HG02870 (cell line): ENCODE results near the gene ADAMTSL2.

Experiments
- ATAC-seq: cut with Tn5 transposase; IDR thresholded peaks from one replicate; pipeline ENCODE4 v1.9.1; 2021; ENCODE audit warnings: mild to moderate bottlenecking, moderate library complexity; ENCODE audit not compliant: unreplicated experiment

The ADAMTSL2 gene

DNA sequence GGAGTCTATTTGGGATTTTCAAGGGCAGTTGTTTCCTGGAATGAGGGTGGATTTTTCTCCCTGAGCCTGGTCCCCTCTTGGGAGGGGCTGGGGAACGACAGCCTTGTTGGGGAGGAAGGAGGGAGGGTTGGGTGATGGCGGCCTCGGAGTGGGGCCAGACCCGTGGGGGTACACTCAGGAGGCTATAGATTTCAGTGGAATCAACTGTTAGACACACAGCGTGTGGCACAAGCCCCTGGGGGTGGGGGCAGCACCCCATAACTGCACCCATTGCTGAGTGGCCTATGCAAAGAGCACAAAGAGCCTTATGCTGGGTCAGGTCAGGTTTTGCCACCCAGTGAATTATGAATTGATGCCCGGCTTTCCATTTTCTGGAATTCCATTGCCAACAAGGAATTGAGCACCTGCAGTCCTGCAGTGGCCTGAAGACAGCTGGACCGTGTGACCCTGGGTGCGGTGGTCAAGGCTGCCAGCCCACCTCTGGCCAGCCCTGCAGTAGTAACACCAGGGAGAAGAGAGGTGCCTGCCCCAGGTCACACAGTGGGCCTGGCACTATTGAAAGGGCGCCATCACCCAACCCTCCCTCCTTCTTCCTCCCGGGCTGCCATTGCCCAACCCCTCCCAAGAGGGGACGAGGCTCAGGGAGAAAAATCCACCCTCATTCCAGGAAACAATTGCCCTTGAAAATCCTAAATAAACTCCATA lies 18.1 kb upstream of the ADAMTSL2 start:
- ATAC-seq = no peak

DNA sequence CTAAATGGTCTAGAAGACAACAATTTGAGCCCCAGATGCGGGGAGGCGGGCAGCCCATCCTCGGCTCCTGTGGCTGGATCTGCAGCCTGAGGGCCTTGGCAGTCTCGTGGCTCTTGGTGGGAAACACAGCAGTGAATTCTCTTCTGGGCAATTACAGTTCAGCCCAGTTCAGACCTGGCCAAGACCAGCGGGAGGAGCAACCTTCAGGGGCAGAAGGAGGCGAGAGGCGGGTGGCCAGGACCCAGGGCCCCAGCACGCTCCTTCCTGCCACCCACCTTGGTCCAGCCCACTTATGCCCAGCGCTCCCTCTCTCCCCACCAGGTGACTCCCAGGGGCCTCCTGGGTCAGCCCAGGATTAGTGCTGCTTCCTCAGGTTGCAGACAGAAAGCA lies 17.5 kb upstream of the ADAMTSL2 start:
- no peak for ATAC-seq

DNA sequence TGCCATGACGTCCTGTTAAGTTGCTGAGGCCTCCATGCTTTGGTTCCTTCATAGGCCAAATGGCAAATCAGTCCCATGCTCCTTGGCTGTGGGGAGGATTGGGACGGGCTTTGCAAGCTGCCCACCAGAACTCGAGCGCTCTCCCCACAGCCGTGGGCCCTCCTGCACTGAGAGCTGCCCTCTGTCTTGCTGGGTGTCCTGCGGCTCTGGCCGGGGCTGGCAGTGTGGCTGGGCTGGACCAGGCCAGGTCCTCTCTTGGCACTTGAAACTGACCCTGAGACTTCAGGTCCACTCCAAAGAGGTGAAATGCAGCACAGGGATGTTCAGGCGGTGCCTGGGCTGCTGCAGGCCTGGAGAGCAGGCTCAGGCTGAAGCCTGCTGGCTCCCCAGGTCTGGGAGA lies 16.8 kb upstream of the ADAMTSL2 start:
- ATAC-seq = no peak

GRCh38 chr9:133518200-133518599 lies 16.3 kb upstream of the ADAMTSL2 start:
- no peak for ATAC-seq

DNA sequence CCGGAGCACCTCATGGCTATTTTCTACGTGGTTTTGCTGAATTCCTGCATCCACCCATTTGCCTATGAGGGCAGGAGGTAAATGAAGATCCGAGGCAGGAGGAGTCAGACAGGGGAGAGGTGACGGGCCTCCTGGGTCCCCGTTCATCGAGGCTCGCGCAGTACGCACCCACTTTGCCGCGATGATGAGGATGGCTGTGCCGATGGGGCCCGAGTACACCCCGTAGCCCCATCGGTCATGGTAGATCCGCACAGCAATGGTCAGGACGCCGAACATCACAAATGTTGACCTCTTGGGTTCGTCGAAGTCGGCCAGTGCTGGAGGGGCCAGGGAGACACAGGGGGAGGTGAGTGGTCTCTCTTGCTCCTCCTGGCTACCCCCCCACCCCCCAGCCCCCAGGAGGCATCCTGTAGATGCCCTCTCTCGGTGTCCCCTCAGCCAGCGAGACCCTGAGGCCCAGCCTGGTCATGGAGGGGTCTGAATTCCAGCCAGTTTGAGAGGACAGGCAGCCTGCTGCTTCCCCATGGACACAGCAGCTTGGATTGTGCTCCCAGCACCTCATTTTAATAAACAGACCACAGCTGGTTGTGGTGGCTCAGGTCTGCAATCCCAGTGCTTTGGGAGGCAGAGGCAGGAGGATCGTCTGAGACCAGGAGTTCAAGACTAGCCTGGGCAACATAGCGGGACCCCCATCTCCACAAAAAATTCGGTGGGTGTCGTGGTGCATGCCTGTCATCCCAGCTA lies 15.6 kb upstream of the ADAMTSL2 start:
- no peak for ATAC-seq

GRCh38 chr9:133519693-133520092 lies 14.8 kb upstream of the ADAMTSL2 start:
- ATAC-seq = no peak

DNA sequence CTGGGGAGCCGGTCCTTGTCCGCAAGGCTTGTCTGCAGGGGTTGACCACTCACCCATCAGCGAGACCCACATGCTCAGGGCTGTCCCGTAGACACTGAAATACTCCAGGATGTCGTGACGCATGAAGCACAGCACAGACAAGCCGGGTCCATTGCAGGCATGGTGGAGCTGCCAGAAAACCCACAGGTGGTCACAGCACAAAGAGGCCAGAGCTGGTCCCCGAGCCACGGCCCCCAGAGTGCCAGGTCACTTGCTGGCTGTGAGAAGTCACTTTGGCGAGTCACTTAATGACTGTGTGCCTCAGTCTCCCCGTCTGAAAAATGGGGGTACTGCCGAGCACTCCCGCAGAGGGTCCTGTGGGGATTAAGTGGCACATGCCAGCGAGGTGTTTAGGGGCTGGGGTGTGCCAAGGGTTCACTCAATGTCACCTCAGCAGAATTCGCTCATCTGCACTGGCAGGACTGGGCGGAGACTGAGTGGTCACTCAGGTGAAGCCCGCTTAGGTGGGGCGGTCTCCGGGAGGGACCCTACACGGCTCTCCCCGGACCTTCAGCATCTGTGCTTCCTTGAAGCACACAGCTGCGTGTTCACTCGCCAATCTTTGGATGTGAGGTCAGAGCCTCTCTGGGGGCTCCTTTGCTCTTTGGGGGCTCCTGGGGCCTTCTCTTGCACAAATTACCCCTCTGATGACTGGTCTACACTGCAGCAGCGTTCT lies 14.2 kb upstream of the ADAMTSL2 start:
- no peak for ATAC-seq

GRCh38 chr9:133521122-133522072 lies 13.1 kb upstream of the ADAMTSL2 start:
- no peak for ATAC-seq

DNA sequence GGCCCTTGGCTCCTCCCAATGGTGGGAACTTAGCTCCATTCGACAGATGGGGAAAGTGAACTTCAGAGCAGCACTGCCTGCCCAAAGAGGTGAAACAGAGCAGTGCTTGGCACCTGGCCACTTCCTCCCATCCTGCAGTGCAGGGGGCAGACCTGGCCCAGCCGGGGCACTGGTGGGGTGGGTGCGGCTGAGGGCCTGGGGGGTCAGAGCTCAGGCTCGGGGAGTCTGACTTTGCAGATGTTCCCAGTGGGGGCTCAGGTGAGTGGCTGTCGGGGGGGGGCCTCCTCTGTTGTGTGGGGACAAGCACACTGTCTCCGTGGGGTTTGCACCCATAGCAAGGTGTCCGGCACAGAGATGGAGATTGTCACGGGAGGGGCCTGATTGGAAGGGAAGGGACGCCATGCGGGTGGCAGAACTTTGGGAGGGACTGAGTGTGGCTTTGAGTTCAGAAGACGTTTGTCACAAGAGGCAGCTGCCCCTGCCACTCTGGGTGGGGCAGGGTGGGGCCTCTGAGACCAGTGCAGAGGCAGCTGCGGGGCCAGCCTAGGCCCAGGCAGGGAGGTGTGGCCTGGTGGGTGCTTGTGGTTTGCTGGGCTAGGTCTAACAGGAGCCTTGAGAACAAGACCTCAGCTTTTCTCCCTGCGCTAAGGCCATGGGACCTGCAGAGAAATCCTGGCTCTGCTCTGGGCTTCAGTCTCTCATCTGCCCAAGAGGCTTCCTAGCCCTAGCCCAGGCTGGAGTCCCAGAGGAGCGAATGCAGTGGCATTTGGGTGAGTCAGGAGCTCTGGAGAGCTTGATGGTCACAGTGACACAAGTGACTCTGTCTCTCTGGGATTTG lies 12.2 kb upstream of the ADAMTSL2 start:
- no peak for ATAC-seq

DNA sequence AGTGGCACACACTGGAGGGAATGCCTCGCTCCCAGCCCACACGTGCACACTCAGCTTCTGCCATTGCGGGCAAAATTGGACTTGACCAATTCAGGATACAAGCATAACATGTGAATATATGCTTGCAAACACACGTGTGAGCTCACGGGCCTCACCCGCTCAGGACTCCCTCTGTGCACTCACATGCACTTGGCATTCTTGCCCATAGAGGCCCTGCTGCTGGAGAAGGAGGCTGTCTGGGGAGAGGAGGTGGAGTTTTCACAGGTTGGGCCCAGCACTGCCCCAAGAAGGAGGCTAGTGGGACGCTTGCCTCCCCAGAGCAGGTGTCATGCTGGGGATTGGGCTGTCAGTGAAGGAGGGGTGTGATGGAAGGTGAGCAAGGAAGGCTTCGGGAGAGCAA lies 11.4 kb upstream of the ADAMTSL2 start:
- no peak for ATAC-seq

DNA sequence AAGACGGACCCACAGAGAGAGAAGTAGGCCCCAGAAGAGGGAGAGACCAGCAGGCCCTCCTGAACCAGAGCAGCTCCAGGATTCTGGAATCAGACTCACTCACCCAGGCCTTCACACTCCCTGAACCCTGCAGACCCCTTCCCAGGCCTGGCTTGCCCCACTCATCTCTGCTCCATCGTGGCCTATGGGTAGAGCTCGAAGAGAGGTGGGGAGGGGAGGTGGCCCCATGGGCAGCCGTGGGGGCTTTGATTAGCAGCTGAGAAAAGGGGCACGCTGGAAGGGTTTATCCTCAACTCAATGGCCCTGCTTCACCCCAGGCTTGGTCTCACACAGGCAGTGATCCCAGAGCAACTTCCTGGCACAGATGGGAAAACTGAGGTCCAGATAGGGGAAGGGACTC lies 10.4 kb upstream of the ADAMTSL2 start:
- ATAC-seq = no peak

GRCh38 chr9:133524679-133525228 lies 9.8 kb upstream of the ADAMTSL2 start, which contains the start of gene MYMK:
MYMK (minus strand) TSS chr9:133524959; CDS start chr9:133524844, 115 bp downstream.
- ATAC-seq = no peak

- no peak for ATAC-seq
Measured at GRCh38 chr9:133525677-133526076, 8.8 kb upstream of the ADAMTSL2 start.

GRCh38 chr9:133526721-133527321 lies 7.7 kb upstream of the ADAMTSL2 start:
- no peak for ATAC-seq

GRCh38 chr9:133527444-133527920 lies 7.0 kb upstream of the ADAMTSL2 start:
- ATAC-seq = no peak

GRCh38 chr9:133528001-133528875 lies 6.3 kb upstream of the ADAMTSL2 start:
- no peak for ATAC-seq

DNA sequence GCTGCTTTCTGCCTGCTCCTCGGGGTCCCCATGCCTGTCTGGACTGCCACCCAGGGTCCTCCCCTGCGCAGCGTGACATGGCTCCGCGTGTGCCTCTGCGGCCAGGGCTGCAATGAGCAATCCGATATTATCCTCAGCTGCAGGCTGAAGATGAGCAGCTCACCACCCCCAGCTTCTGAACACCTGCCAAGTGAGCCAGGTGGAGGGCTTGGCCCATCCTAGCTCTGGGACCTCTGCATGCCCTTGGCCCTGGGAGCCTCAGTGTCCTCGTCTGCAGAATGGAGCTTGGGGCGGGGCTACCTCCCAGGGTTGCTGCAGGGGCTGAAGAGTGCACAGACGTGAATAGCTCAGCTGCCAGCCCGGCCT lies 5.6 kb upstream of the ADAMTSL2 start:
- ATAC-seq = no peak

DNA sequence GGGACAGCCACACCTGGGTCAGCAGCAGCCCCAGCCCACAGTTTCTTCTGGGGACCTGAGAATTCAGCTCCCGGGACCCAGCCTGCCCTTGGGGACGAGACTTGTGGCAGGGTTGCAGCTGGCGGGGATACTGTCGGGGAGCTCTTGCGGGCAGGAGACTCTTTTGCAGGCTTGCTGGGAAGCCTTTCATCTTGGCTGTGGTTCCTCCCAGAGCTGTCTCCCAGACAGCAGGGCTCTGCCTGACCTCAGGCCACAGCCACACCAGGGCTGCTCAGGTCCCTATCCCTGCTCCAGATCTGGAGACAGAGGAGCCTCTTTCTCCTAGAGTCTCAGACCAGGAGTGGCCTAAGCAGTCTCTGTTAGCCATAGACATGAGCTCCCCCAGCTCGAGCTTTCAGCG lies 5.0 kb upstream of the ADAMTSL2 start:
- no peak for ATAC-seq
